ENCODE measurements around the gene SCARB1. TPM values are rescaled to one million over a fixed set of nuclear protein-coding genes. Genes with fewer than 3 reads are reported as not detected.

SCARB1 gene
- total RNA-seq, 1 donor from 2014 or later, result 25.1 TPM

- H3K4me3 Mint-ChIP-seq (ENCODE audit: unreplicated experiment), result no peak overlapping the region
- peaks cover 8% of the 10 kb centered on the region for H3K36me3 Mint-ChIP-seq (ENCODE audit: unreplicated experiment)
- peaks cover 6% of the 10 kb centered on the region for H3K27me3 Mint-ChIP-seq (ENCODE audit: unreplicated experiment)
- H3K4me1 Mint-ChIP-seq (ENCODE audit: low read depth, unreplicated experiment), result peaks cover 12% of the 10 kb centered on the region
- TF ChIP-seq, protein P1, sequence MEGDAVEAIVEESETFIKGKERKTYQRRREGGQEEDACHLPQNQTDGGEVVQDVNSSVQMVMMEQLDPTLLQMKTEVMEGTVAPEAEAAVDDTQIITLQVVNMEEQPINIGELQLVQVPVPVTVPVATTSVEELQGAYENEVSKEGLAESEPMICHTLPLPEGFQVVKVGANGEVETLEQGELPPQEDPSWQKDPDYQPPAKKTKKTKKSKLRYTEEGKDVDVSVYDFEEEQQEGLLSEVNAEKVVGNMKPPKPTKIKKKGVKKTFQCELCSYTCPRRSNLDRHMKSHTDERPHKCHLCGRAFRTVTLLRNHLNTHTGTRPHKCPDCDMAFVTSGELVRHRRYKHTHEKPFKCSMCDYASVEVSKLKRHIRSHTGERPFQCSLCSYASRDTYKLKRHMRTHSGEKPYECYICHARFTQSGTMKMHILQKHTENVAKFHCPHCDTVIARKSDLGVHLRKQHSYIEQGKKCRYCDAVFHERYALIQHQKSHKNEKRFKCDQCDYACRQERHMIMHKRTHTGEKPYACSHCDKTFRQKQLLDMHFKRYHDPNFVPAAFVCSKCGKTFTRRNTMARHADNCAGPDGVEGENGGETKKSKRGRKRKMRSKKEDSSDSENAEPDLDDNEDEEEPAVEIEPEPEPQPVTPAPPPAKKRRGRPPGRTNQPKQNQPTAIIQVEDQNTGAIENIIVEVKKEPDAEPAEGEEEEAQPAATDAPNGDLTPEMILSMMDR (IDR thresholded peaks at IDR 0.05; ENCODE audit: partially characterized antibody, unreplicated experiment), result no peak
- H3K27ac Mint-ChIP-seq (ENCODE audit: unreplicated experiment), result no peak overlapping the region
- peaks cover 8% of the 10 kb centered on the region for H3K9me3 Mint-ChIP-seq (ENCODE audit: unreplicated experiment)
- peak; percentile 50 for DNase-seq
These were observed 136.3 kb downstream of the SCARB1 start for GRCh38 chr12:124727264-124727800.

Other genes with a start within 250 kb of the SCARB1 start
- 966 TPM for gene UBC, start 50.8 kb upstream of the SCARB1 start, total RNA-seq (ENCODE audit: unreplicated experiment)
- 9.8 TPM for gene DHX37, start 125.3 kb upstream of the SCARB1 start, total RNA-seq (ENCODE audit: unreplicated experiment)
- 1.5 TPM for gene BRI3BP, start 129.8 kb upstream of the SCARB1 start, total RNA-seq (ENCODE audit: unreplicated experiment)
- 59.3 TPM for gene AACS, start 201.6 kb upstream of the SCARB1 start, total RNA-seq (ENCODE audit: unreplicated experiment)